Measurements from ENCODE around the gene MYL6B.
A peak's percentile ranks its signal among the peaks of the same experiment; 100 is the strongest.

Gene MYL6B

DNA sequence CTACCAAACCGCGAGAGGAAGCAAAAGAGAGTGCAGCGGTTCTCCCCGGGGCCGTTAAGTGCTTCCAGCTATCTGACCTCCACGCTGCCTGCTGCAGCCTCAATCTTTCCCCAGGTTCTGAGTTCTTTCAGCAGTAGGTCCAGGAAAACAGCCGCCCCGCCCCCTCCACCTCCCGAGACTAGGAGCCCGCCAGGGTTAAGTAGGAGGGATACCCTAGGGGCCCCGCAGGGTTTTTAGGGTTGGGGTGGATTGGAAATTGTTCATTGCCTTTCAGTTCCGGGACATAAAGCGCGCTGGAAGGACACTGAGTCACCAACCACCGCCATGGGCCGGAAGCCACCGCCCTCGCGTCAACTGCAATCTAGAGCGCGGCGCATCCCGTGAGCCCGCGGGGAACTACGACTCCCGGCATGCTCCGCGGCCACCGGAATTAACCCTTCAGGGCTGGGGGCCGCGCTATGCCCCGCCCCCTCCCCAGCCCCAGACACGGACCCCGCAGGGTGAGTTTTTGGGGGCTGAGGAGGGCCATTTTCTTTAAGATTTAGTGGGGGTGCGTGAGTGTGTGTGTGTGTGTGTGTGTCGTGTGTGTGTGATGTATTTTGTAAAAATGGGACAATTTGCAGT, at the start of gene MYL6B:
TSS of gene MYL6B (plus strand) at position 456 of the 624 bp plus-strand sequence. CDS start 1,332 bp downstream, outside the sequence.
- TF ChIP-seq, protein P1, sequence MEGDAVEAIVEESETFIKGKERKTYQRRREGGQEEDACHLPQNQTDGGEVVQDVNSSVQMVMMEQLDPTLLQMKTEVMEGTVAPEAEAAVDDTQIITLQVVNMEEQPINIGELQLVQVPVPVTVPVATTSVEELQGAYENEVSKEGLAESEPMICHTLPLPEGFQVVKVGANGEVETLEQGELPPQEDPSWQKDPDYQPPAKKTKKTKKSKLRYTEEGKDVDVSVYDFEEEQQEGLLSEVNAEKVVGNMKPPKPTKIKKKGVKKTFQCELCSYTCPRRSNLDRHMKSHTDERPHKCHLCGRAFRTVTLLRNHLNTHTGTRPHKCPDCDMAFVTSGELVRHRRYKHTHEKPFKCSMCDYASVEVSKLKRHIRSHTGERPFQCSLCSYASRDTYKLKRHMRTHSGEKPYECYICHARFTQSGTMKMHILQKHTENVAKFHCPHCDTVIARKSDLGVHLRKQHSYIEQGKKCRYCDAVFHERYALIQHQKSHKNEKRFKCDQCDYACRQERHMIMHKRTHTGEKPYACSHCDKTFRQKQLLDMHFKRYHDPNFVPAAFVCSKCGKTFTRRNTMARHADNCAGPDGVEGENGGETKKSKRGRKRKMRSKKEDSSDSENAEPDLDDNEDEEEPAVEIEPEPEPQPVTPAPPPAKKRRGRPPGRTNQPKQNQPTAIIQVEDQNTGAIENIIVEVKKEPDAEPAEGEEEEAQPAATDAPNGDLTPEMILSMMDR (IDR thresholded peaks at IDR 0.05; ENCODE audit: low read depth, low read length), result no peak
- TF ChIP-seq POLR2A (IDR thresholded peaks at IDR 0.05; ENCODE audit: extremely low read depth, insufficient read length) (peak; percentile 75), MYC (IDR thresholded peaks at IDR 0.05; ENCODE audit: low read depth, low read length) (peak; percentile 83)
- TF ChIP-seq, protein P2, sequence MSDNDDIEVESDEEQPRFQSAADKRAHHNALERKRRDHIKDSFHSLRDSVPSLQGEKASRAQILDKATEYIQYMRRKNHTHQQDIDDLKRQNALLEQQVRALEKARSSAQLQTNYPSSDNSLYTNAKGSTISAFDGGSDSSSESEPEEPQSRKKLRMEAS (IDR thresholded peaks at IDR 0.05; ENCODE audit: low read depth, low read length), result no peak; the same call in 1 of the 2 replicates
- DNase-seq (ENCODE audit: low read depth), result peak; percentile 99
- H3K4me3 ChIP-seq (ENCODE audit: low read depth, low read length), result peak within 1 kb of the TSS; percentile 90

DNA sequence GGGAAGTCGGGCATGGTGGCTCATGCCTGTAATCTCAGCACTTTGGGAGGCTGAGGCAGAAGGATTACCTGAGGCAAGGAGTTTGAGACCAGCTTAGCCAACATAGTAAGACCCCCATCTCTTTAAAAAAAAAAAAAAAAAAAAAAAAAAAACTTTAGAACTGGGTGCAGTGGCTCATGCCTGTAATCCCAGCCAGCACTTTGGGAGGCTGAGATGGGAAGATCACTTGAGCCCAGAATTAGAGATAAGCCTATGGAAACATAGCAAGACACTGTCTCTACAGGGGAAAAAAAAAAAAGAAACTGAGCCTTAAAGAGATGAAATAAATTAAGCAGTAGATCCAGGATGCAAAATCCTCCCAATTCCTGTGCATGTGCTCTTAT, 49.7 kb upstream of the MYL6B start:
- H3K4me3 ChIP-seq (ENCODE audit: low read depth, low read length), result no peak overlapping the region
- TF ChIP-seq MYC (IDR thresholded peaks at IDR 0.05; ENCODE audit: low read depth, low read length) (no peak), POLR2A (IDR thresholded peaks at IDR 0.05; ENCODE audit: extremely low read depth, insufficient read length) (no peak)
- TF ChIP-seq, protein P1 (IDR thresholded peaks at IDR 0.05; ENCODE audit: low read depth, low read length), result no peak
- TF ChIP-seq, protein P2 (IDR thresholded peaks at IDR 0.05; ENCODE audit: low read depth, low read length), result no peak
- no peak for DNase-seq (ENCODE audit: low read depth)

DNA sequence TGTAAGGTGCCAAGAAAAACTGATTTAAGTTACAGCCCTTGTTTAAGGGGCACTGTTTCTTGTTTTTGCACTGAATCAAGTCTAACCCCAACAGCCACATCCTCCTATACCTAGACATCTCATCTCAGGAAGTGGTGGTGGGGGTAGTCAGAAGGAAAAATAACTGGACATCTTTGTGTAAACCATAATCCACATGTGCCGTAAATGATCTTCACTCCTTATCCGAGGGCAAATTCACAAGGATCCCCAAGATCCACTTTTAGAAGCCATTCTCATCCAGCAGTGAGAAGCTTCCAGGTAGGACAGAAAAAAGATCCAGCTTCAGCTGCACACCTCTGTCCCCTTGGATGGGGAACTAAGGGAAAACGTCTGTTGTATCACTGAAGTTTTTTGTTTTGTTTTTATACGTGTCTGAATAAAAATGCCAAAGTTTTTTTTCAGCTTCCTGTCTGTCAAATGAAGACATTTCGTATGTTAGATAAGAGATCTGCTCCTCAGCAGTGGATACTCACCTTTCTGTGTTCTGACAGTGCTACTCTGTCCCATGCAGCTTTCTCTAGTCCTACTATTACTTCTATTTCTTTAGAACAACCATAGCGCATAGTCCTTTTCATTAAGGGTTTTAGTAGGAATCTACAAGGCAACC, 49.2 kb upstream of the MYL6B start:
- TF ChIP-seq POLR2A (IDR thresholded peaks at IDR 0.05; ENCODE audit: extremely low read depth, insufficient read length) (no peak), MYC (IDR thresholded peaks at IDR 0.05; ENCODE audit: low read depth, low read length) (no peak)
- TF ChIP-seq, protein P1 (IDR thresholded peaks at IDR 0.05; ENCODE audit: low read depth, low read length), result no peak
- TF ChIP-seq, protein P2 (IDR thresholded peaks at IDR 0.05; ENCODE audit: low read depth, low read length), result no peak
- H3K4me3 ChIP-seq (ENCODE audit: low read depth, low read length), result peak overlapping the region; percentile 76
- no peak for DNase-seq (ENCODE audit: low read depth)

DNA sequence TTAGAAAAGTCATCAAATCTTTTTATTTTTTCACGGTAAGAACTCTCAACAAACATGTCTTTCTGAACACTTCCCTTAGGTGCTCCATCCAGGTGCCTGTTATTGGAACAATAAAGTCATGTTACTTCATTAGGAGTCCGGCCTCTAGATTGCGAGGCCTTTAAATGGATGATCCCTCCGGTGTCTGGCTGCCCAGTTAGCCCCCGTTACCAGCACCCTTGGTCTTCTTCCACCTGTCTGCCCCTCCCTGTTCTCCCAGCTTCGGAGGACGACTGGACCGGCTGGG, 48.6 kb upstream of the MYL6B start:
- no peak for DNase-seq (ENCODE audit: low read depth)
- H3K4me3 ChIP-seq (ENCODE audit: low read depth, low read length), result peak overlapping the region; percentile 76
- TF ChIP-seq POLR2A (IDR thresholded peaks at IDR 0.05; ENCODE audit: extremely low read depth, insufficient read length) (no peak), MYC (IDR thresholded peaks at IDR 0.05; ENCODE audit: low read depth, low read length) (no peak)
- TF ChIP-seq, protein P1 (IDR thresholded peaks at IDR 0.05; ENCODE audit: low read depth, low read length), result no peak

DNA sequence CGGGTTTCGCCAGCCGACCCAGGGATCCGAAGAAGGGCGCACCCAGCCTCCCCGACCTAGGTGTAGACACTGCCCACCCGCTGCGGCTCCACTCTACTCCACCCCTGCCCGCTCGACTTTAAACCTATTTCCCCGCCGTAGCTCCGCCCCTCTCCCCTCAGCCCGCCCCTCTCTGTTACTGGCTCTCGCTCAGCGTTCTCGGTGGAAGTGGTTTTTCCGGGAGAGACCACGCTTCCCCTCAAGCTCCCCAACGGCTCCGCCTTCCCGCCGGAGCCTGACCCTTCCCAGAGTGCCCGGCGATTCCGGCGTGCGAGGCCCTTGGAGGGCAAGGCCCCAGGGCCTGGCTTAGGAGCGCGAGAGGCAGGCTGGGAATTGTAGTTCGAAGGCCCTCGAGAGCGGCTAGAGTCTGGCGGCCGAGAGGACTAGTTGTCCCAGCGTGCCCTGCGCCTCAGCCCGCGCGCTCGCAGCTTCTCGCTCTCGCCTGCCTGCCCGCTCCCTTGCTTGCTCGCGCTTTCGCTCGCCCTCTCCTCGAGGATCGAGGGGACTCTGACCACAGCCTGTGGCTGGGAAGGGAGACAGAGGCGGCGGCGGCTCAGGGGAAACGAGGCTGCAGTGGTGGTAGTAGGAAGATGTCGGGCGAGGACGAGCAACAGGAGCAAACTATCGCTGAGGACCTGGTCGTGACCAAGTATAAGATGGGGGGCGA, 48.1 kb upstream of the MYL6B start, which contains the start of gene PA2G4:
TSS of gene PA2G4 (plus strand) at position 451 of the 706 bp plus-strand sequence. CDS start at position 630, 179 bp downstream.
- H3K4me3 ChIP-seq (ENCODE audit: low read depth, low read length), result peak within 1 kb of the TSS; percentile 100
- TF ChIP-seq, protein P2 (IDR thresholded peaks at IDR 0.05; ENCODE audit: low read depth, low read length), result peak; percentile 87
- TF ChIP-seq, protein P1 (IDR thresholded peaks at IDR 0.05; ENCODE audit: low read depth, low read length), result no peak
- TF ChIP-seq MYC (IDR thresholded peaks at IDR 0.05; ENCODE audit: low read depth, low read length) (peak; percentile 93), POLR2A (IDR thresholded peaks at IDR 0.05; ENCODE audit: extremely low read depth, insufficient read length) (peak; percentile 72)
- DNase-seq (ENCODE audit: low read depth), result peak; percentile 100

Measured in NB4 (cell line).